Right kidney (tissue), 9 donors: ENCODE results near the gene NHERF2.

Experiments used
- DNase-seq: peaks from one replicate; pipeline ENCODE4 v3.0.0-alpha.2; 2016
- long read RNA-seq, 8 donors: transcript quantifications; one replicate each; lab custom pipeline, GENCODE V29; 2026

The NHERF2 gene
- long read RNA-seq, donor 1, transcript SLC9A3R2-205 (5 exons, 1,087 nt) = minor isoform, 7 of 84 reads
- long read RNA-seq, donor 1, transcript SLC9A3R2-201 (7 exons, 2,194 nt) = major isoform, 56 of 84 reads
- long read RNA-seq, donor 1, transcript SLC9A3R2-202 (7 exons, 1,564 nt) = minor isoform, 6 of 84 reads
- long read RNA-seq, donor 1, partial matches to known transcripts = 11 of 84 reads
- long read RNA-seq, donor 1, other reads (novel, unspliced or antisense) = 0 of 84 reads
- long read RNA-seq, donor 2, transcript SLC9A3R2-202 (7 exons, 1,564 nt) = minor isoform, 6 of 54 reads
- long read RNA-seq, donor 2, transcript SLC9A3R2-201 (7 exons, 2,194 nt) = major isoform, 34 of 54 reads
- long read RNA-seq, donor 2, partial matches to known transcripts = 5 of 54 reads
- long read RNA-seq, donor 2, other reads (novel, unspliced or antisense) = 0 of 54 reads
- long read RNA-seq, donor 3, transcript SLC9A3R2-201 (7 exons, 2,194 nt) = major isoform, 37 of 50 reads
- long read RNA-seq, donor 3, transcript SLC9A3R2-205 (5 exons, 1,087 nt) = minor isoform, 5 of 50 reads
- long read RNA-seq, donor 3, partial matches to known transcripts = 0 of 50 reads
- long read RNA-seq, donor 3, other reads (novel, unspliced or antisense) = 0 of 50 reads
- long read RNA-seq, donor 4, transcript SLC9A3R2-204 (6 exons, 1,037 nt) = minor isoform, 6 of 71 reads
- long read RNA-seq, donor 4, transcript SLC9A3R2-201 (7 exons, 2,194 nt) = major isoform, 37 of 71 reads
- long read RNA-seq, donor 4, transcript SLC9A3R2-205 (5 exons, 1,087 nt) = minor isoform, 5 of 71 reads
- long read RNA-seq, donor 4, transcript SLC9A3R2-202 (7 exons, 1,564 nt) = minor isoform, 7 of 71 reads
- long read RNA-seq, donor 4, partial matches to known transcripts = 13 of 71 reads
- long read RNA-seq, donor 4, other reads (novel, unspliced or antisense) = 0 of 71 reads
- long read RNA-seq, donor 5, transcript SLC9A3R2-201 (7 exons, 2,194 nt) = major isoform, 60 of 90 reads
- long read RNA-seq, donor 5, transcript SLC9A3R2-202 (7 exons, 1,564 nt) = minor isoform, 8 of 90 reads
- long read RNA-seq, donor 5, partial matches to known transcripts = 5 of 90 reads
- long read RNA-seq, donor 5, other reads (novel, unspliced or antisense) = 5 of 90 reads
- long read RNA-seq, donor 6, transcript SLC9A3R2-205 (5 exons, 1,087 nt) = minor isoform, 10 of 139 reads
- long read RNA-seq, donor 6, transcript SLC9A3R2-202 (7 exons, 1,564 nt) = minor isoform, 9 of 139 reads
- long read RNA-seq, donor 6, transcript SLC9A3R2-208 (6 exons, 1,199 nt) = minor isoform, 7 of 139 reads
- long read RNA-seq, donor 6, transcript SLC9A3R2-201 (7 exons, 2,194 nt) = major isoform, 72 of 139 reads
- long read RNA-seq, donor 6, partial matches to known transcripts = 35 of 139 reads
- long read RNA-seq, donor 6, other reads (novel, unspliced or antisense) = 0 of 139 reads
- long read RNA-seq, donor 7 = 0 reads
- long read RNA-seq, donor 8, transcript SLC9A3R2-202 (7 exons, 1,564 nt) = minor isoform, 7 of 114 reads
- long read RNA-seq, donor 8, transcript SLC9A3R2-208 (6 exons, 1,199 nt) = minor isoform, 7 of 114 reads
- long read RNA-seq, donor 8, transcript SLC9A3R2-201 (7 exons, 2,194 nt) = major isoform, 49 of 114 reads
- long read RNA-seq, donor 8, partial matches to known transcripts = 45 of 114 reads
- long read RNA-seq, donor 8, other reads (novel, unspliced or antisense) = 0 of 114 reads

GRCh38 chr16:2026461-2027023 lies at the start of gene NHERF2:
Gene NHERF2 (plus strand): TSS chr16:2026902. CDS start chr16:2027006, 104 bp downstream.
- peak; percentile 44 for DNase-seq

- no peak for DNase-seq
Measured at GRCh38 chr16:1976951-1977874, 49.5 kb upstream of the NHERF2 start.

GRCh38 chr16:1977875-1978268 lies 48.8 kb upstream of the NHERF2 start:
- no peak for DNase-seq

GRCh38 chr16:1978476-1979120 lies 48.1 kb upstream of the NHERF2 start:
- DNase-seq = no peak

- peak; percentile 53 for DNase-seq
Measured at GRCh38 chr16:1979271-1980029, 47.3 kb upstream of the NHERF2 start.

- DNase-seq = peak; percentile 44
Measured at GRCh38 chr16:1980030-1980769, 46.5 kb upstream of the NHERF2 start.

- no peak for DNase-seq
Measured at GRCh38 chr16:1980770-1981087, 46.0 kb upstream of the NHERF2 start.

- no peak for DNase-seq
Measured at GRCh38 chr16:1981398-1981836, 45.3 kb upstream of the NHERF2 start, which contains the start of gene NOXO1. Gene NOXO1 (minus strand): TSS chr16:1981469. CDS start chr16:1981179, 290 bp downstream.

- no peak for DNase-seq
Measured at GRCh38 chr16:1982013-1982433, 44.7 kb upstream of the NHERF2 start.

GRCh38 chr16:1982991-1983543 lies 43.6 kb upstream of the NHERF2 start:
- no peak for DNase-seq

- peak; percentile 91 for DNase-seq
Measured at GRCh38 chr16:1983544-1984346, 43.0 kb upstream of the NHERF2 start, which contains the start of gene GFER. Gene GFER (plus strand): TSS chr16:1984193. CDS start chr16:1984219, 26 bp downstream.

- peak; percentile 54 for DNase-seq
Measured at GRCh38 chr16:1984347-1985225, 42.1 kb upstream of the NHERF2 start.

GRCh38 chr16:1985466-1986150 lies 41.1 kb upstream of the NHERF2 start:
- DNase-seq = no peak

- DNase-seq = no peak
Measured at GRCh38 chr16:1987198-1987597, 39.5 kb upstream of the NHERF2 start.
